Ovary (tissue), 9 donors: ENCODE measurements around the gene PTPA. TPM values are rescaled to one million over a fixed set of nuclear protein-coding genes. Genes with fewer than 3 reads are reported as not detected.
A peak's percentile ranks its signal among the peaks of the same experiment; 100 is the strongest.

ENCODE experiments used
- DNase-seq, 5 donors: peaks; one replicate each; pipeline ENCODE4 v3.0.0-alpha.2; 2019 to 2020
- H3K27ac ChIP-seq, 2 donors: fragments of 200-600 bp; one replicate each; pipeline versions ENCODE4 v1.5.1 to v1.8.0; 2019 to 2022
- H3K27me3 ChIP-seq: fragments of 200-600 bp; one replicate; pipeline ENCODE4 v1.8.0; 2022
- H3K36me3 ChIP-seq: fragments of 200-600 bp; sonication (generic); one replicate; pipeline ENCODE4 v1.5.1; 2019
- H3K4me1 ChIP-seq: one replicate; pipeline ENCODE4 v1.8.1; 2013; ENCODE audit warnings: mild to moderate bottlenecking, moderate library complexity; ENCODE audit not compliant: insufficient read depth
- H3K4me3 ChIP-seq: fragments of 200-600 bp; sonication (generic); one replicate; pipeline ENCODE4 v1.5.1; 2017
- H3K9me3 ChIP-seq, 2 donors: fragments of 200-600 bp in 1 of 2; sonication (generic) in 1 of 2; one replicate each; pipeline versions ENCODE4 v1.5.1 to v1.8.1; 2013 to 2019; ENCODE audit warnings: mild to moderate bottlenecking in 1 of 2, moderate library complexity in 1 of 2
- CTCF ChIP-seq, 3 donors: fragments of 450-650 bp in 2 of 3; fragments of 200-600 bp in 1 of 3; IDR thresholded peaks; one replicate each; pipeline versions ENCODE4 v1.5.1 to v1.8.0; 2016 to 2022; ENCODE audit warnings: antibody characterized with exemption in 3 of 3, mild to moderate bottlenecking in 1 of 3
- EP300 ChIP-seq: sonication (generic); formaldehyde crosslinking; IDR thresholded peaks from one replicate; pipeline ENCODE4 v1.6.1; 2017; ENCODE audit warnings: antibody characterized with exemption
- POLR2A ChIP-seq: fragments of 450-650 bp; IDR thresholded peaks from one replicate; pipeline ENCODE4 v1.6.1; 2017; ENCODE audit warnings: antibody characterized with exemption, mild to moderate bottlenecking, moderate library complexity
- WGBS, 3 donors: extraction: QIAGEN DNeasy Blood & Tissue Kit in 1 of 3; methylation state at CpG; one replicate each; pipeline versions ENCODE4 v1.1.5 to v1.1.7; 2013 to 2017; 5-methylcytosine and 5-hydroxymethylcytosine counted together
- intact Hi-C, 4 donors: fragments of 100-400 bp; cut with DNase I; formaldehyde crosslinking; loops; one replicate each; pipeline versions ENCODE4 v1.11.0 to v1.15.1; 2022 to 2023
- polyA plus RNA-seq, 2 donors: library from polyadenylated mRNA; stranded (reverse); fragments of 200-250 nt in 1 of 2; fragments of 350-450 nt in 1 of 2; fragmentation: Illumina TruSeq in 1 of 2; extraction: RNeasy Lipid Tissue Mini Kit (QIAGEN cat#74804) in 1 of 2; gene quantifications; one replicate each; pipeline ENCODE4 v1.2.3, GENCODE V29; 2013 to 2014
- total RNA-seq, 7 donors: library from RNA; depleted of rRNA in 2 of 7; stranded (reverse); fragments of >200 nt in 2 of 7; fragmentation: NEBNext Ultra II Directional in 3 of 7; extraction: Animal tissue kit (Norgen Biotek cat#: 25700) in 3 of 7; gene quantifications; one replicate each; pipeline versions ENCODE4 v1.1.0 to v1.2.4, GENCODE V29; 2016 to 2023
- donor health status: DM: no; HTN: no; CAD: no; lungs with moderate emphysema.
- donor health status: DM: no; HTN: no; CAD: no.
- donor health status: Bipolar disorder and iron deficiency.
- donor health status: DM: yes; HTN: yes; CAD: no.
- donor health status: DM: no; HTN: no; CAD: no.
- donor health status: DM: yes; HTN: yes; CAD: no.

PTPA gene
- total and polyA plus RNA-seq, 9 donors: 32.1 to 107 (median 89.2) TPM

GRCh38 chr9:129102095-129102525, 9.1 kb upstream of the PTPA start:
- intact Hi-C loops: no loop called here
- Histone ChIP-seq H3K4me1 (no peaks in the 10 kb centered on the region), H3K4me3 (no peak overlapping the region), H3K36me3 (no peaks in the 10 kb centered on the region), H3K27me3 (no peaks in the 10 kb centered on the region), H3K27ac (no peak overlapping the region), H3K9me3 (no peaks in the 10 kb centered on the region)
- no peak for TF ChIP-seq CTCF (IDR thresholded peaks at IDR 0.05)
- no peak for TF ChIP-seq POLR2A
- TF ChIP-seq EP300: no peak
- DNase-seq: no peak
- 75 to 83% (median 75%) methylated on average over 13 of the region's 13 CpGs for WGBS, 3 donors

DNA sequence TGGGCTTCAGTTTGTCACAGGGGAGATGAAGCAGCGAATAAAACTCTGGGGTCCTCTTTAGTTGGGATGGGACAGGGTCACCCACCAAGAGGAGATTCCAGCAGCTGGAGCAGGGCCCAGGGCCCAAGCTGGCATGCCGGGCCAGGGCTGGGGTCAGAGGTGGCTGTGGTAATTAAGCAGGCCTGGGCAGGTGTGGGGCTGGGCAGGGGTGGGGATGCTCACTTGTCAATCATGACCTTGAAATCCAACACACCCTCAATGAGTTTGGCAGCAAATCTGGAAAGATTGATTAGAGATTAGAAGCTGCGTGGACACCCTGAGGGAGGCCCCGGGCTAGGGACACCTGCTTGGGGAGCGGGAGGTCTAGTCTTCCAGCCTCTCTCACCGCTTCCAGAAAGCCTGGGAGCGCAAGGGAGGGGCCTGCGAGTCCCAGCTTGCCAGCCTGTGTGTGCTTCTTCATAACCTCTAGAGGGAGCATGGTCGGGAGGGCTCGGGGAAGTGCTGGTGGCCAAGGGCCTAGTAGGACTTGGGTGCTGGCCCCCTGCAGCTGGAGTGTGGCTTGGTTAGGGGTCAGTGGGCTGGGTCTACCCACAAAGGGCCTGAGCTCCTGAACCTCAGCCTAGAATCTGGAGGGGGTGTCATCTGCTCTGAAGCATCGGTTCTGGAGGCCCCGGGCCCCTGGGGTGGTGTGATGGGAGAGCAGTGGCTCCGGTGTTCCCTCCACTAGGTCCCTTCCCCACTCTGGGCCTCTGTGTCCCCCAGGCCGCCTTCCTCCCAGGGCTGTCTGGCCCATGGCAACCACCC, 8.2 kb upstream of the PTPA start:
- H3K27me3 ChIP-seq: no peaks in the 10 kb centered on the region
- H3K27ac ChIP-seq: no peak overlapping the region
- DNase-seq: peak in 2 of 5 donors; percentile 38 to 50
- H3K4me3 ChIP-seq: no peak overlapping the region
- no peaks in the 10 kb centered on the region for H3K4me1 ChIP-seq
- TF ChIP-seq CTCF (IDR thresholded peaks at IDR 0.05) (peak in 1 of 3 donors; percentile 7), POLR2A (no peak)
- intact Hi-C loops: no loop called here
- H3K9me3 ChIP-seq: no peaks in the 10 kb centered on the region
- no peaks in the 10 kb centered on the region for H3K36me3 ChIP-seq
- WGBS, 3 donors: 58 to 63% (median 61%) methylated on average over 13 to 14 of the region's 14 CpGs

GRCh38 chr9:129103595-129103965, 7.6 kb upstream of the PTPA start:
- Histone ChIP-seq H3K9me3 (no peaks in the 10 kb centered on the region), H3K4me1 (no peaks in the 10 kb centered on the region), H3K27ac (no peak overlapping the region), H3K27me3 (no peaks in the 10 kb centered on the region), H3K4me3 (no peak overlapping the region), H3K36me3 (no peaks in the 10 kb centered on the region)
- DNase-seq: no peak
- WGBS, 3 donors: 89 to 90% (median 89%) methylated on average over 4 of the region's 4 CpGs
- no peak for TF ChIP-seq POLR2A
- TF ChIP-seq CTCF (IDR thresholded peaks at IDR 0.05): no peak
- TF ChIP-seq EP300: no peak
- intact Hi-C loops: no loop called here

- WGBS, 3 donors: 84 to 89% (median 88%) methylated on average over 11 of the region's 11 CpGs
- H3K9me3 ChIP-seq: no peaks in the 10 kb centered on the region
- TF ChIP-seq POLR2A (no peak), CTCF (IDR thresholded peaks at IDR 0.05) (no peak), EP300 (no peak)
- intact Hi-C loops: no loop called here
- no peak for DNase-seq
- H3K27me3 ChIP-seq: no peaks in the 10 kb centered on the region
- H3K4me3 ChIP-seq: no peak overlapping the region
- H3K36me3 ChIP-seq: no peaks in the 10 kb centered on the region
- no peaks in the 10 kb centered on the region for H3K4me1 ChIP-seq
- H3K27ac ChIP-seq: no peak overlapping the region
Measured at GRCh38 chr9:129104051-129104450, 7.2 kb upstream of the PTPA start.
